SU-DHL-6 (cell line): ENCODE results near the gene GTF3A.

Experiments used
- CTCF ChIP-seq: fragments of 200-600 bp; sonication (generic); IDR thresholded peaks from one replicate; pipeline ENCODE4 v1.5.1; 2017; ENCODE audit warnings: antibody characterized with exemption, mild to moderate bottlenecking, low read length, moderate library complexity; ENCODE audit not compliant: insufficient read depth, poor library complexity, severe bottlenecking
- EZH2phosphoT487 ChIP-seq: fragments of 200-600 bp; sonication (generic), shearing (Covaris generic); conservative IDR thresholded peaks from 2 replicates; pipeline ENCODE4 v1.6.1; 2018; ENCODE audit warnings: mild to moderate bottlenecking, antibody characterized with exemption, low read length, moderate library complexity, mixed read lengths

- no peak for TF ChIP-seq CTCF
- TF ChIP-seq EZH2phosphoT487, result no peak
Observed at GRCh38 chr13:27483421-27483820, 59.0 kb downstream of the GTF3A start.
